ENCODE results near the gene ITGB7.

ITGB7 gene

DNA sequence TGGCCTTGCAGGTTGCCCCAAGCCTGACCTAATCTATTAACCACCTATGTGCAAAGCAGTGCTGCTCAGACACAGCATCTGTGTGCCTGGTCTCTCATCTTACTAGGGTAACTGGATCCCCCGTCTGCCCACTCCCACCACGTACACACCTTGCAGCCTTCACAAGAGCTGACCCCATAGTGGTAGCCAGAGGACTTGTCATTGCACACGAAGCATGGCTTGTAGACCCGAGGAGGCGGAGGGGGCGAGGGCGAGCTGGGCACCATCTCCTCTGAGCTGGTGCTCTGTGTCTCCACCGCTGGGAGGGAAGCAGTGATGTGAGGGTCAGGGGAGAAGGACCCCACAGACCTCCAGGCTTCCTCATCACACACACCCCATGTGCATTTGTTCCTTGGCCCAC is 8.4 kb upstream of the ITGB7 start:
- DNase-seq: no peak

GRCh38 chr12:53214687-53215455 is 7.8 kb upstream of the ITGB7 start:
- no peak for DNase-seq

GRCh38 chr12:53214221-53214620 is 7.2 kb upstream of the ITGB7 start:
- no peak for DNase-seq

DNA sequence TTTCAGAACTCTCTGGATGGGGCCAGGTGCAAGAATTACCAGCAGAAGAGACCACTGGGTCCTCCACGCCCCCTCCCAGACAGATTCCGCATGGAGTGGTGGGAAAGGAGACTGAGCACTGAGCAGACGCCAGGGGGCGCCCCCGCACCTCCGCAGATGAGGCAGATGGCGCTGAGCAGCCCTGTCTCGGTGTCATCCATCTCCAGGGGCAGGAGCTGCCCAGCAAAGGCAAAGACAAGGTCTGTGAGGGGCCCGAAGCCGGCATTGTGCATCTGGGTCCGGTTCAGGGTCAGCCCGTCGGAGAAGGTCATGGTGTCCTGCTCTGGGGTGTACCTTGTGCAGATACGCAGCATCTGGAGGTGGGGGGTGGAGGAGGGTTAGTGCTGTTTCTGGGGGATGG is 6.3 kb upstream of the ITGB7 start:
- peak; percentile 86 for DNase-seq

DNA sequence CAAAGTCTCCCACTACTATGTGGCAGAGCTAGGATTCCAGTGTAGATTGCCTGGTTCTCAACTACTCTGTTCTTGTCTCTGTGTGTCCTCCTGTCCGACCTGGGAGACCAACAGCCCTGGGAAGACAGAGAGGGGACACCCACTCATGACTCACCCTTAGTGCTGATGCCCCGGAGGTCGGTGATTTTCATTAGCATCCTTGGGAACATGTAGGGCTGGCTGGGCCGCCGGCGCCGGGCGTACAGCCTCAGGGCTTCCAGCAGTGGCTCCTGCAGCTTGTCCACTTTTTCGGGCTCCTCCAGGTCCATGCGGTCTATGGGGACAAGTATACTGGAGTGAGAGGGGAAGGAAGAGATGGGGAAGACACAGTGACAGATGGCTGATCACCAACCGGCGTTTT is 5.9 kb upstream of the ITGB7 start:
- DNase-seq: no peak

DNA sequence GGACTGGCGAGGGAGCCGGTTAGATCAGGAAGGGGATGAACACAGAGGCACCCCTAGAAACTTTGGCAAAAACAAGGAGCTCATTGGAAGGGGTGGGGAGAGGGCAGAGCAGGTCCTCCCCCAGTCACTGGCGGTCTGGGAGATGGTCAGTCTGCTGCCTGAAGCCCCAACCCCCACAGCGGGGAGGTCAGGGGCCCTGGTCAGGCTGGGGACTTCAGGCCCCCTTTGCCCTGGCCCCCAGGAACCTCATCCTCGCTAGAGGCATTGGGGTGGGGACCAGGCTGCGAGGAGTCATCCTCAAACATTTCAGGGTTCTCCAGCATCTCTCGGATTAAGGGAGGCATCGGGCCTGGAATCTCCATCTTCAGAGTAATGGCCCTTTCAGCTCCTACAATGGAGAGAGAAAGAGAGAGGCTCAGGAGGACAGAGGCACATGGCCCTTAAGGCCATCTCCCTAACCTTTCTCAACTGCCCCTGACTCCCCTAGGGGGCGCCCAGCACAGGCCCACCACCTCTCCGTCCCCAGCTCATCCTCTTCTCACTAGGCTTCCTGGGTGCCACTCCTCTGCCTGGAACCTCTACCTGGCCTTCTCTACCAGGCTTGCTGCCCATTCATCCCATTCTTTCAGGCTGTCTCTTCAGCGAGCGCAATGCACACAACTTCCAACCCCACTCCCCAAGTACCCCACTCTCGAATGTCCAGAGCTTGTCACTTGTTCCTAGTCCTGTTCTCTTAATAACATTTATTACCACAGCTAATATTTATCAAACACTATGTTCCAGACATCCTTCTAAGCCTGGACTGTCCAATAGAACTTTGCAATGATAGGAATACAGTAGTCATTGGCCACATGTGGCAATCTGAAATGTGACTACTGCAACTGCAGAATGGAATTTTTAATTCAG is 4.7 kb upstream of the ITGB7 start:
- no peak for DNase-seq

GRCh38 chr12:53210843-53211242 is 3.8 kb upstream of the ITGB7 start:
- no peak for DNase-seq

DNA sequence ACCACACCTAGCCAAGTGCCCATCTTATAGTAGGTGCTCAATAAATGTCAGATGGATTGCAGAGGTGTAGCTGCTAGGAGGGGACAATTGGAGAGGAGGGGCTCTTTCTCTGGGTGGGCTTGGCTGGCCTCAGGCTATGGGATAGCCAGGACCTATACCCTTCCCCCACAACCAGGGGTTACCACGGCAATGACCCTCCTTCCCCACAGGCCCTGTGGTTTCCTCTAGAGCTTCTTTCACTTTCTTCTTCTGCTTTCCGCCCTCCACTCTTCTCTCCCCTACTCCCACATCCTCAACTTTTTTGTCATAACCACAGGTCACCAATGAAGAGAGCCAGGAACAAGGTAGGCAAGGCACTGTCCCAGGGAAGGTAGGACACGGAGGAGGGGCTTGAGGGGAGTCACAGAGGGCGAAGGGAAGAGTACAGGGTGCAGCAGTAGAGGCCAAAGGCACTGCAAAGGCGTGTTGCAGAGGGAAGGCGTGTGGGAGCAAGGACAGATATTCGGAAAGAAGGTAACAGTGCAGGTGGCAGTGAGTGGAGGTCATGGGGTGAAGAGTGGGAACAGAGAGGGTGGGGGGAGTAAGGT is 1.9 kb upstream of the ITGB7 start:
- DNase-seq: no peak

GRCh38 chr12:53208435-53208834 is 1.4 kb upstream of the ITGB7 start:
- no peak for DNase-seq

- peak; percentile 61 for DNase-seq
These were observed 1.2 kb downstream of the ITGB7 start for GRCh38 chr12:53205747-53206419.

DNA sequence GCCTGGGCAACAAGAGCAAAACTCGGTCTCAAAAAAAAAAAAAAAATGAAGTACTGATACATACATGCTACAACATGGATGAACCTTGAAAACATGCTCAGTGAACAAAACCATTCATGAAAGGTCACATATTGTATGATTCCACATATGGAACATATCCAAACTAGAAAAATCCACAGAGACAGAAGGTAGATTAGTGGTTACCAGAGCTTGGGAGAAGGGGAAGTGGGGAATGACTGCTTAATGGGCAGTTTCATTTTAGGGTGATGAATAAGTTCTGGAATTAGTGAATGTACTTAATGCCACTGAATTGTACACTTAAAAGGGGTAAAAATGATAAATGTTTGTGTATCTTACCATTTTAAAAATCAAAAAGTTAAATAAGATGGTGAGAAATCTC is 2.7 kb downstream of the ITGB7 start:
- no peak for DNase-seq

- DNase-seq: peak; percentile 11
These were observed 4.7 kb downstream of the ITGB7 start for GRCh38 chr12:53202316-53202715.

DNA sequence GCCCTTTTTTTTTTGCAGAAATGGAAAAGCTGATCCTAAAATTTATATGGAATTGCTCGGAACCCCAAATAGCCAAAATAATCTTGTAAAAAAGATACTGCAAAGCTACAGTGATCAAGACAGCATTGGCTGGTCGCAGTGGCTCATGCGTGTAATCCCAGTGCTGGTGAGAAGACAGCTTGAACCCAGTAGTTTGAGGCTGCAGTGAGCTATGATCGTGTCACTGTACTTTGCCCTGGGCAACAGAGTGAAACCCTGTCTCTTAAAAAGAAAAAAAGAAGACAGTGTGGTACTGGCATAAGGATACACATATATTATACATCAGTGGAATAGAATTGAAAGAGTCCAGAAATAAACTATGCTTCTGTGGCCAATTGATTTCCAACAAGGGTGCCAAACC is 5.4 kb downstream of the ITGB7 start:
- peak; percentile 7 for DNase-seq

DNA sequence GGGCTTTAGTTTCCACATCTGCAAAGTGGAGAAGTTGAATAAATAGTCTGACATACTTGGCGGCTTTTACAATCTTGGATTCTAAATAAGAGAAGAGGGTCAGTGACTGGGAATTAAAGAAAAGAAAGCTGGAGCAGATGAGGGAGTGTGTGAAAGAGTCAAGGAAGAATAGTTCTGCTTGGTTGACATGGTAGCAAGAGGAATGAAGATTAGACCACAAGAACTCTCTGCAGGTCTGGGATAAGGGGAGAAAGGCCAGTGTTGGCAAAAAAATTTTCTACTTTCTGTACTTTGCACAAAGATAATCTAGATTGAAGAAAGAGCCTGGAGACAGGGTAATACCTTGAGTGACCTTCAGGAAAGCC is 5.9 kb downstream of the ITGB7 start:
- DNase-seq: no peak

- peak; percentile 30 for DNase-seq
These were observed 6.4 kb downstream of the ITGB7 start for GRCh38 chr12:53200458-53201176.

GRCh38 chr12:53200107-53200457 is 7.0 kb downstream of the ITGB7 start:
- DNase-seq: peak; percentile 11

DNA sequence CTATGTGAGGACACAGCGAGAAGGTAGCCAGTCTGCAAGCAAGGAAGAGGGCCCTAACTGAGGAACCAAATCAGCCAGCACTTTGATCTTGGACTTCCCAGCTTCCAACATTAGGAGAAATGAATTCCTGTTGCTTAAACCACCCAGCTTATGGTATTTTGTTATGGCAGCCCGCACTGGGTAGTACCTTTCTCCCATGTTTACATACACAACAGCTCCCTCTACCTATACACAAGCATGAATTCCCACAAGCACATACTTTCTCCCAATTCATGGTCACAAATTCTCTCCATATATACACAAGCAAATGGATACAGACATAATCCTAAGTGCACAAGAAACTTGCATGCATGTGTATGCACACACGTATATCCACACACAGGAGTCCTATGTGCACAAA is 7.4 kb downstream of the ITGB7 start:
- DNase-seq: no peak

DNA sequence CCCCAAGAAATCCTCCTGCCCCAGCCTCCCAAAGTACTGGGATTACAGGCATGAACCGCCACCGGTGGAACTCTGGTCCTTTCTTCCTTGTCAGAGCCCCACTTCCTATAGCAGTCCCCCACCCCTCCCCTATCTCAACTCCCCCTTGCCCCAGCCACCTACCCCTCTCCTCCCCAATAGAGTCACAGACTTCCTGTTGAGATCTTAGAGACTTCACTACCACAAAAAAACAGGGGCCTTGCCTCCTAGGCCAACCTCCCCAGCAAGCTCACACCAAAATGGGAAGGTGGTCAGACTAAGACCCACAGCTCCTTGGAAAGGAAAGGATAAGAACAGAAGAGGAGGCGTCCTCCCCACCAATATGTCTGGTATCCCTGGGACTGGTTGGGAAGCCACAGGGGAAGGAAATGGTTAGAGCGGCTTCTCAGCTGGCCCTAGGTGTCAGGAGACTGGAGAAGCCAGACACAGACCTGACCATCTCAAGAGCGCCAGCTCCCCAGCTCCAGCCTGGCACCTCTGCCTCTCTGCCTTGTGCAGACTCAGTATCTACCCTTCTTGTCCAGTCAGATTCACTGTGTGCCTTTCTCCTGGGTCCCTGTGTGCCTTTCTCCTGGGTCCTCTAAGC is 8.5 kb downstream of the ITGB7 start:
- DNase-seq: peak; percentile 38

GRCh38 chr12:53197011-53197640 is 9.9 kb downstream of the ITGB7 start:
- peak; percentile 18 for DNase-seq

- DNase-seq: peak; percentile 10
These were observed 10.6 kb downstream of the ITGB7 start for GRCh38 chr12:53196486-53196885.
